Sigmoid colon (tissue), 7 donors: ENCODE measurements around the gene SYT11. TPM values are rescaled to one million over a fixed set of nuclear protein-coding genes. Genes with fewer than 3 reads are reported as not detected.

Source experiments
- DNase-seq: peaks from one replicate; pipeline ENCODE4 v3.0.0-alpha.2; 2019
- H3K27ac ChIP-seq, 4 donors: fragments of 200-600 bp; sonication (generic); one replicate each; pipeline ENCODE4 v1.5.1; 2016 to 2019; ENCODE audit warnings: mild to moderate bottlenecking in 1 of 4
- H3K27me3 ChIP-seq, 3 donors: fragments of 200-600 bp; sonication (generic); one replicate each; pipeline ENCODE4 v1.5.1; 2019; ENCODE audit warnings: mild to moderate bottlenecking in 1 of 3
- H3K36me3 ChIP-seq, 4 donors: fragments of 200-600 bp; sonication (generic); one replicate each; pipeline ENCODE4 v1.5.1; 2016 to 2019
- H3K4me1 ChIP-seq, 4 donors: fragments of 200-600 bp; sonication (generic); one replicate each; pipeline ENCODE4 v1.5.1; 2017 to 2019
- H3K4me3 ChIP-seq, 4 donors: fragments of 200-600 bp; sonication (generic); one replicate each; pipeline ENCODE4 v1.5.1; 2017 to 2019; ENCODE audit warnings: mild to moderate bottlenecking in 2 of 4, moderate library complexity in 1 of 4
- H3K9me3 ChIP-seq, 4 donors: fragments of 200-600 bp in 3 of 4; sonication (generic) in 3 of 4; one replicate each; pipeline versions ENCODE4 v1.5.1 to v1.6.1; 2013 to 2019
- CTCF ChIP-seq, 4 experiments: fragments of 450-650 bp in 3 of 4; fragments of 200-600 bp in 1 of 4; IDR thresholded peaks; one replicate each; pipeline ENCODE4 v1.5.1; 2016 to 2019; ENCODE audit warnings: antibody characterized with exemption in 4 of 4, mild to moderate bottlenecking in 3 of 4, moderate library complexity in 2 of 4
- EP300 ChIP-seq, 4 donors: sonication (generic); formaldehyde crosslinking; IDR thresholded peaks; one replicate each; pipeline ENCODE4 v1.6.1; 2017; ENCODE audit warnings: antibody characterized with exemption in 4 of 4
- POLR2A ChIP-seq, 2 donors: fragments of 450-650 bp; IDR thresholded peaks; one replicate each; pipeline ENCODE4 v1.6.1; 2016; ENCODE audit warnings: antibody characterized with exemption in 2 of 2, mild to moderate bottlenecking in 2 of 2, moderate library complexity in 2 of 2
- POLR2AphosphoS5 ChIP-seq, 4 donors: sonication (generic); formaldehyde crosslinking; IDR thresholded peaks; one replicate each; pipeline ENCODE4 v1.6.1; 2017; ENCODE audit warnings: antibody characterized with exemption in 4 of 4
- WGBS, 2 donors: extraction: QIAGEN DNeasy Blood & Tissue Kit; methylation state at CpG; one replicate each; pipeline ENCODE4 v1.1.7; 2013; 5-methylcytosine and 5-hydroxymethylcytosine counted together
- intact Hi-C: fragments of 100-400 bp; cut with DNase I; formaldehyde crosslinking; loops from one replicate; pipeline ENCODE4 v1.15.1; 2023
- polyA plus RNA-seq, 3 donors: library from polyadenylated mRNA; stranded (reverse); fragments of 200-250 nt; gene quantifications; one replicate each; pipeline ENCODE4 v1.2.3, GENCODE V29; 2013
- small RNA-seq, 3 donors: library from RNA; depleted of rRNA; stranded (forward); fragments of <200 nt; gene quantifications; one replicate each; pipeline ENCODE3, GENCODE V24; 2016
- total RNA-seq, 4 donors: library from RNA; depleted of rRNA; stranded (reverse); fragments of >200 nt; gene quantifications; one replicate each; pipeline ENCODE4 v1.1.0, GENCODE V29; 2016
- donor health status: healthy with polysubstance abuse.
- donor health status: Bipolar disorder and iron deficiency.
- donor health status: healthy.

The SYT11 gene
- total and polyA plus RNA-seq, 7 donors = under 0.01 to 29.1 (median 14.0) TPM

- intact Hi-C loops = loop anchor here (2.0 kb wide), 2 partner anchors 24 to 78 kb away; partner anchors contain the start of genes GON4L and RIT1
- H3K27me3 ChIP-seq = no peaks in the 10 kb centered on the region
- TF ChIP-seq POLR2A (IDR thresholded peaks at IDR 0.05) (peak; percentile 98 to 99), POLR2AphosphoS5 (IDR thresholded peaks at IDR 0.05) (peak; percentile 99 to 100 (median 100)), EP300 (IDR thresholded peaks at IDR 0.05) (no peak), CTCF (IDR thresholded peaks at IDR 0.05) (peak in 1 of 4 experiments; percentile 11)
- DNase-seq = peak; percentile 99
- peak within 1 kb of the TSS; percentile 73 to 87 (median 80) for H3K4me3 ChIP-seq
- H3K36me3 ChIP-seq = peaks cover 6 to 43% (median 17%) of the 10 kb centered on the region in 4 donors
- H3K4me1 ChIP-seq = peaks cover 0 to 52% (median 47%) of the 10 kb centered on the region in 4 donors
- H3K9me3 ChIP-seq = no peaks in the 10 kb centered on the region
- WGBS, 2 donors = 1% methylated on average over 50 of the region's 50 CpGs
- H3K27ac ChIP-seq = peak within 1 kb of the TSS; percentile 87 to 94 (median 89)
These were observed 74.9 kb downstream of the SYT11 start, which contains the start of gene KHDC4 for GRCh38 chr1:155934097-155934935. KHDC4 (minus strand) TSS chr1:155934413; CDS start chr1:155934373, 40 bp downstream.

Small RNA genes within 50 kb of the gene (small RNA-seq; reads per million reads assigned to genes)
- 0 reads per million in 3 donors for gene RF00015
- 0 reads per million in 3 donors for gene SCARNA4
- gene SNORA80E = 69.7 to 82.4 (median 72.0) reads per million in 3 donors

Other genes with a start within 250 kb of the SYT11 start
- 10 to 100 TPM in 2 of 4 donors, 1 to 10 TPM in 2; 3.6 to 14.7 (median 8.4) TPM for gene MSTO1, start 249.3 kb upstream of the SYT11 start, total RNA-seq
- gene MSTO1, start 249.3 kb upstream of the SYT11 start, polyA plus RNA-seq = 10 to 100 TPM in 1 of 3 donors, 1 to 10 TPM in 2; 3.6 to 26.7 (median 4.2) TPM
- 100 to 1,000 TPM in 3 of 4 donors, 10 to 100 TPM in 1; 54.3 to 195 (median 159) TPM for gene YY1AP1, start 170.8 kb upstream of the SYT11 start, total RNA-seq
- 10 to 100 TPM; 21.6 to 39.2 (median 25.7) TPM for gene YY1AP1, start 170.8 kb upstream of the SYT11 start, polyA plus RNA-seq
- gene DAP3, start 170.5 kb upstream of the SYT11 start, total RNA-seq = 100 to 1,000 TPM in 3 of 4 donors, 10 to 100 TPM in 1; 96.7 to 180 (median 134) TPM
- 10 to 100 TPM; 60.3 to 92.5 (median 86.9) TPM for gene DAP3, start 170.5 kb upstream of the SYT11 start, polyA plus RNA-seq
- 10 to 100 TPM; 25.7 to 45.7 (median 36.4) TPM for gene GON4L, start 2.4 kb upstream of the SYT11 start, total RNA-seq
- gene GON4L, start 2.4 kb upstream of the SYT11 start, polyA plus RNA-seq = 10 to 100 TPM in 1 of 3 donors, 1 to 10 TPM in 2; 3.5 to 24.7 (median 7.2) TPM
- 10 to 100 TPM; 16.6 to 23.2 (median 20.7) TPM for gene RIT1, start 51.8 kb downstream of the SYT11 start, total RNA-seq
- 10 to 100 TPM; 13.1 to 15.0 (median 13.8) TPM for gene RIT1, start 51.8 kb downstream of the SYT11 start, polyA plus RNA-seq
- 10 to 100 TPM; 33.5 to 67.6 (median 38.9) TPM for gene KHDC4, start 74.8 kb downstream of the SYT11 start, total RNA-seq
- 10 to 100 TPM in 2 of 3 donors, 1 to 10 TPM in 1; 6.6 to 25.2 (median 10.2) TPM for gene KHDC4, start 74.8 kb downstream of the SYT11 start, polyA plus RNA-seq
- gene RXFP4, start 82.1 kb downstream of the SYT11 start, total RNA-seq = not detected
- 1 to 10 TPM in 2 of 3 donors, not detected in 1; 1.8 to 2.7 TPM for gene RXFP4, start 82.1 kb downstream of the SYT11 start, polyA plus RNA-seq
- 10 to 100 TPM; 31.6 to 83.9 (median 48.1) TPM for gene ARHGEF2, start 119.0 kb downstream of the SYT11 start, total RNA-seq
- 10 to 100 TPM; 25.8 to 76.7 (median 26.8) TPM for gene ARHGEF2, start 119.0 kb downstream of the SYT11 start, polyA plus RNA-seq
- gene SSR2, start 161.4 kb downstream of the SYT11 start, total RNA-seq = 100 to 1,000 TPM; 115 to 338 (median 233) TPM
- 100 to 1,000 TPM; 157 to 274 (median 231) TPM for gene SSR2, start 161.4 kb downstream of the SYT11 start, polyA plus RNA-seq
- 10 to 100 TPM; 13.9 to 23.6 (median 19.8) TPM for gene UBQLN4, start 194.2 kb downstream of the SYT11 start, total RNA-seq
- 10 to 100 TPM; 11.4 to 21.5 (median 14.8) TPM for gene UBQLN4, start 194.2 kb downstream of the SYT11 start, polyA plus RNA-seq
- gene LAMTOR2, start 195.2 kb downstream of the SYT11 start, total RNA-seq = 10 to 100 TPM; 55.4 to 86.4 (median 71.3) TPM
- 100 to 1,000 TPM; 142 to 245 (median 199) TPM for gene LAMTOR2, start 195.2 kb downstream of the SYT11 start, polyA plus RNA-seq
- not detected for gene RAB25, start 201.6 kb downstream of the SYT11 start, total RNA-seq
- 100 to 1,000 TPM; 187 to 237 (median 201) TPM for gene RAB25, start 201.6 kb downstream of the SYT11 start, polyA plus RNA-seq
- under 1 TPM; 0.27 to 0.36 (median 0.30) TPM for gene MEX3A, start 222.9 kb downstream of the SYT11 start, total RNA-seq
- 1 to 10 TPM in 1 of 3 donors, under 1 TPM in 2; 0.23 to 1.5 (median 0.60) TPM for gene MEX3A, start 222.9 kb downstream of the SYT11 start, polyA plus RNA-seq